GDM1 (cell line): ENCODE results near the gene C20orf141.
"Not testable (repeated sequence)": the region's sequence is repeated elsewhere in the genome, so short reads cannot be mapped to it uniquely, and the experiment has no call there.

Experiments
- DNase-seq: peaks from one replicate; lab custom pipeline; 2025; lab: John Stamatoyannopoulos, UW

The C20orf141 gene

GRCh38 chr20:2814587-2815051, at the start of gene C20orf141:
Gene C20orf141, plus strand, starts transcription at chr20:2814987. Its CDS starts 198 bp downstream, at chr20:2815185.
- no peak for DNase-seq

GRCh38 chr20:2767768-2768631, 46.8 kb upstream of the C20orf141 start:
- no peak for DNase-seq

- no peak for DNase-seq
Observed at GRCh38 chr20:2768632-2769015, 46.2 kb upstream of the C20orf141 start.

- DNase-seq = not testable (repeated sequence)
Observed at GRCh38 chr20:2770091-2770490, 44.7 kb upstream of the C20orf141 start.

- no peak for DNase-seq
Observed at GRCh38 chr20:2771631-2772080, 43.1 kb upstream of the C20orf141 start.

GRCh38 chr20:2773812-2774211, 41.0 kb upstream of the C20orf141 start:
- no peak for DNase-seq

- DNase-seq = no peak
Observed at GRCh38 chr20:2775139-2775538, 39.6 kb upstream of the C20orf141 start.

- DNase-seq = no peak
Observed at GRCh38 chr20:2778602-2779321, 36.0 kb upstream of the C20orf141 start.

- DNase-seq = no peak
Observed at GRCh38 chr20:2780948-2781347, 33.8 kb upstream of the C20orf141 start.

- DNase-seq = no peak
Observed at GRCh38 chr20:2783908-2784566, 30.8 kb upstream of the C20orf141 start.

- DNase-seq = no peak
Observed at GRCh38 chr20:2793471-2793870, 21.3 kb upstream of the C20orf141 start.

GRCh38 chr20:2794202-2794748, 20.5 kb upstream of the C20orf141 start:
- DNase-seq = no peak

- no peak for DNase-seq
Observed at GRCh38 chr20:2794866-2795447, 19.8 kb upstream of the C20orf141 start.

- DNase-seq = no peak
Observed at GRCh38 chr20:2795451-2795850, 19.3 kb upstream of the C20orf141 start.

GRCh38 chr20:2796011-2796660, 18.7 kb upstream of the C20orf141 start:
- DNase-seq = no peak

- no peak for DNase-seq
Observed at GRCh38 chr20:2797136-2797983, 17.4 kb upstream of the C20orf141 start.

GRCh38 chr20:2798095-2798805, 16.5 kb upstream of the C20orf141 start:
- no peak for DNase-seq

GRCh38 chr20:2798814-2799213, 16.0 kb upstream of the C20orf141 start:
- no peak for DNase-seq

- DNase-seq = no peak
Observed at GRCh38 chr20:2799271-2799670, 15.5 kb upstream of the C20orf141 start.
